Neural crest cell (in vitro differentiated cells): ENCODE data around the gene COMMD3. TPM values are rescaled to one million over a fixed set of nuclear protein-coding genes. Genes with fewer than 3 reads are reported as not detected.
A peak's percentile ranks its signal among the peaks of the same experiment; 100 is the strongest.

Experiments used
- DNase-seq: peaks from one replicate; pipeline ENCODE4 v3.0.0; 2021; ENCODE audit warnings: low read depth, mixed read lengths, low spot score
- H3K27ac Mint-ChIP-seq: one replicate; pipeline ENCODE4 v1.8.0; 2021; ENCODE audit warnings: mild to moderate bottlenecking, mixed read lengths; ENCODE audit not compliant: unreplicated experiment
- H3K27me3 Mint-ChIP-seq: 2 replicates; pipeline ENCODE4 v1.8.0; 2021; ENCODE audit warnings: low read depth, mild to moderate bottlenecking, mixed read lengths
- H3K36me3 Mint-ChIP-seq: 2 replicates; pipeline ENCODE4 v1.8.0; 2021; ENCODE audit warnings: low read depth, mild to moderate bottlenecking, mixed read lengths
- H3K4me1 Mint-ChIP-seq: 2 replicates; pipeline ENCODE4 v1.8.0; 2021; ENCODE audit warnings: mixed read lengths
- H3K4me3 Mint-ChIP-seq: one replicate; pipeline ENCODE4 v1.8.0; 2021; ENCODE audit warnings: mild to moderate bottlenecking, mixed read lengths
- H3K9me3 Mint-ChIP-seq: 2 replicates; pipeline ENCODE4 v1.8.0; 2021; ENCODE audit warnings: mixed read lengths
- total RNA-seq: library from RNA; stranded (reverse); gene quantifications from 2 replicates; pipeline ENCODE4 v1.2.1, GENCODE V29; 2021
- TF ChIP-seq, protein P1 (sequence below): fragments of 200-600 bp; sonication (generic); conservative IDR thresholded peaks from 2 replicates; pipeline ENCODE4 v1.5.0; 2021; ENCODE audit warnings: antibody characterized with exemption, mild to moderate bottlenecking

COMMD3 gene
- total RNA-seq, 1 donor from 2014 or later: 35.1 TPM

DNA sequence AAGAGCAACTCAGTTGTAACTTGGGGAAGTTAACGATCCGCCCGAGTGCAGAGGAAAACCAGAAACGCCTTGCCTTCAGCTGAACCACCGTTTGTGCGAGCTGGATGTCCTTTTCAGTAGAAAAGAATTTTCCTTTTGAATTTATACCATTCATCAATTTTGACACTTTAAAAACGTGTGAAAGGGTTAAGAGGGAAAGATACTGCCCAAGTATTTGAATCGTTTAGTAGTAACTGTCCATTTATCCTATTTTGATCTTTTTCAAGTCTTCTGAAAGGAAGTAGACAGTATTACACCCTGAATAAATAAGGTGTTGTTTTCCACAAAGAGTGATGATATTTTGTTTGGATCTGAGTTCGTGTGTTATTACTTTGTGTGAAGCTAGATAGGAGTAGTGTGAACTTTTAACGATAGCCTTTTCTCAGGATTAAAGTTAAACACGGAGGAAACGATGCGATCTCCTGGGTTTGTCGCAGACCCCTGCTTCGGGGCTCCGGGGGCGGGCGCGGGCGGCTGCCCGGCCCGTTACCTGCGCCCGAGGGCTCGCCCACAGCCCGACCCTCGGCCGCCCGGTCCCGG is 3.9 kb downstream of the COMMD3 start:
- Mint-ChIP-seq H3K27me3 (peaks cover 83% of the 10 kb centered on the region), H3K27ac (peak overlapping the region; percentile 10), H3K9me3 (no peaks in the 10 kb centered on the region), H3K36me3 (peaks cover 9% of the 10 kb centered on the region), H3K4me1 (peaks cover 58% of the 10 kb centered on the region), H3K4me3 (peak overlapping the region; percentile 93)
- no peak for DNase-seq
- TF ChIP-seq, protein P1, sequence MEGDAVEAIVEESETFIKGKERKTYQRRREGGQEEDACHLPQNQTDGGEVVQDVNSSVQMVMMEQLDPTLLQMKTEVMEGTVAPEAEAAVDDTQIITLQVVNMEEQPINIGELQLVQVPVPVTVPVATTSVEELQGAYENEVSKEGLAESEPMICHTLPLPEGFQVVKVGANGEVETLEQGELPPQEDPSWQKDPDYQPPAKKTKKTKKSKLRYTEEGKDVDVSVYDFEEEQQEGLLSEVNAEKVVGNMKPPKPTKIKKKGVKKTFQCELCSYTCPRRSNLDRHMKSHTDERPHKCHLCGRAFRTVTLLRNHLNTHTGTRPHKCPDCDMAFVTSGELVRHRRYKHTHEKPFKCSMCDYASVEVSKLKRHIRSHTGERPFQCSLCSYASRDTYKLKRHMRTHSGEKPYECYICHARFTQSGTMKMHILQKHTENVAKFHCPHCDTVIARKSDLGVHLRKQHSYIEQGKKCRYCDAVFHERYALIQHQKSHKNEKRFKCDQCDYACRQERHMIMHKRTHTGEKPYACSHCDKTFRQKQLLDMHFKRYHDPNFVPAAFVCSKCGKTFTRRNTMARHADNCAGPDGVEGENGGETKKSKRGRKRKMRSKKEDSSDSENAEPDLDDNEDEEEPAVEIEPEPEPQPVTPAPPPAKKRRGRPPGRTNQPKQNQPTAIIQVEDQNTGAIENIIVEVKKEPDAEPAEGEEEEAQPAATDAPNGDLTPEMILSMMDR: no peak

DNA sequence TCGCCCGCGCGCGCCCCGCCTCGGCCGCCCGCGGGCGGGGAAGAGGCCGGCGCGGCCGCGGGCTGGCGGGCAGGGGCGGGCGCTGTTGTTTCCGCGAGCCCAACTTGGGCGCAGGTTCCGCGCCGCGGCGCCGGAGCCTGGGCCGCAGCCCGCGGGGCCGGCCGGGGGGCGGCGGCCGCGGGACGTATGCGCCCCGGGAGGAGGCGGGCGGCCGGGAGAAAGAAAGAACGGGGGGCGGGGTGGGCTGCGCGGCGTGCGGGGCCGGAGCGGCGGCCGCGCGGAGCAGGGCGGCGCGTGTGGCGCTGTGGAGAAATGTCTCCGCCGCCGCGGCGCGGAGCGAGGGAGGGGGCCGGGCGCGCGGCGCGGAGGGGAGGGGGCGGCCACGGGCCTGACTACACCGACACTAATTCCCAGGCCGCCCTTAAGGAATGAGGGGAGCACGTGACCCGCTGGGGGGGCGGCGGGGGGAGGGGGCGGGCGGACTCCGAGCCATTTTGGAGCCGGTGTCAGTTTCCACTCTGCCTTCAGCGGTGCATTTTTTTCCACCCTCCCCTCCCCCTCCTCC is 4.5 kb downstream of the COMMD3 start, which contains the start of gene BMI1:
BMI1 (plus strand) TSS at position 509 of the 565 bp plus-strand sequence. CDS start 5,351 bp downstream, outside the sequence.
- Mint-ChIP-seq H3K4me1 (peaks cover 54% of the 10 kb centered on the region), H3K36me3 (peaks cover 9% of the 10 kb centered on the region), H3K27ac (peak within 1 kb of the TSS; percentile 48), H3K27me3 (peaks cover 78% of the 10 kb centered on the region), H3K9me3 (no peaks in the 10 kb centered on the region), H3K4me3 (peak within 1 kb of the TSS; percentile 96)
- DNase-seq: no peak
- TF ChIP-seq, protein P1: no peak

DNA sequence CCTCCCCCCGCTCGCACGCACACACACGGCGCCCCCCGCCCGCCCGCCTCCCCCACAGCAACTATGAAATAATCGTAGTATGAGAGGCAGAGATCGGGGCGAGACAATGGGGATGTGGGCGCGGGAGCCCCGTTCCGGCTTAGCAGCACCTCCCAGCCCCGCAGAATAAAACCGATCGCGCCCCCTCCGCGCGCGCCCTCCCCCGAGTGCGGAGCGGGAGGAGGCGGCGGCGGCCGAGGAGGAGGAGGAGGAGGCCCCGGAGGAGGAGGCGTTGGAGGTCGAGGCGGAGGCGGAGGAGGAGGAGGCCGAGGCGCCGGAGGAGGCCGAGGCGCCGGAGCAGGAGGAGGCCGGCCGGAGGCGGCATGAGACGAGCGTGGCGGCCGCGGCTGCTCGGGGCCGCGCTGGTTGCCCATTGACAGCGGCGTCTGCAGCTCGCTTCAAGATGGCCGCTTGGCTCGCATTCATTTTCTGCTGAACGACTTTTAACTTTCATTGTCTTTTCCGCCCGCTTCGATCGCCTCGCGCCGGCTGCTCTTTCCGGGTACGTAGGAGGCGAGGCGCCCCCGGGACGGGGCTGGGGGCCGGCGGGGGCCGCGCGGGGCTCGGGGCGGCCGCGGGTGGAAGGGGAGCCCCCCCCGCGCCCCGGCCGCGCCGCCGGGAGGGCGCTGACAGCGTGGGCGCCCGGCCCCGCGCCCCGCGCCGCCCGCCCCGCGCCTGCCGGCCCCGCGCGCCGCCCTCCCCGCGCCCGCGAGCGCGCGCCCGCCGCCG is 5.2 kb downstream of the COMMD3 start:
- peaks cover 9% of the 10 kb centered on the region for H3K36me3 Mint-ChIP-seq
- H3K4me1 Mint-ChIP-seq: peaks cover 58% of the 10 kb centered on the region
- TF ChIP-seq, protein P1: no peak
- H3K9me3 Mint-ChIP-seq: no peaks in the 10 kb centered on the region
- peak overlapping the region; percentile 87 for H3K4me3 Mint-ChIP-seq
- DNase-seq: peak; percentile 66
- H3K27ac Mint-ChIP-seq: peak overlapping the region; percentile 48
- H3K27me3 Mint-ChIP-seq: peaks cover 81% of the 10 kb centered on the region

DNA sequence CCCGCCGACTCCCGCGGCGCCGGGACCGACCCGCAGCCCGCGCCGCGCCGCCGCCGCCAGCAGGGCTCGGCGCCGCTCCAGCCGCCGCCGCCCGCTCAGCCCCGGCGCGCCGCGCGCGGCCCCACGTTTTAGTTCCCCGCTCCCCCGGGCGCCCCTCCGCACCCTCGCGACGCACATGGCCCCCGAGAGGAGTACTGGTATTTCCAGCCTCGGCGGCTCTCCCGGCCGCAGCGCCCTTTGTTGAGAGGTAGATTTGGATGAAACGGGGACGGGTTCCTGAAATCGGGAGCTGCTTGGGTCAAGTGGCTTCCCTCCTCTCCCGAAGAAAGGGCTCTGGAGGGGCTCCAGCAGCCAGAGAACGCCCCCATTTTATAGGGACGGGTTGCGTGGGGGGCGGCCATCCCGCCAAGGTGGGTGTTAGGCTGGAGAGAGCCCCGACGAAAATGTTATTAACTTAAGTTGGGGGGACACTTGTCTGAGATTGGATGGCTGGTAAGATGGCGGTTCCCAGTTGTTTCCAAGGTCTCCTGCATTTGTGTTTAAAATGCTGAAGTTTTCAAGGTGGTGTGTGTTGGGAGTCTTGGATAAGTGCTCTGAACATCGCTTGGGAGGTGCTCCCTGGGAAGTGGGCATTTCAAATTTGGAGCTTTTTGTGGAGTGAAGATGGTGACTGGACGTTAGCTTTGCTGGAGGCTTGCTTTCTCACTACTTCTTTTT is 5.9 kb downstream of the COMMD3 start:
- TF ChIP-seq, protein P1: no peak
- peaks cover 57% of the 10 kb centered on the region for H3K4me1 Mint-ChIP-seq
- H3K27me3 Mint-ChIP-seq: peaks cover 77% of the 10 kb centered on the region
- no peaks in the 10 kb centered on the region for H3K9me3 Mint-ChIP-seq
- H3K27ac Mint-ChIP-seq: peak overlapping the region; percentile 84
- H3K36me3 Mint-ChIP-seq: peaks cover 9% of the 10 kb centered on the region
- H3K4me3 Mint-ChIP-seq: peak overlapping the region; percentile 96
- no peak for DNase-seq

DNA sequence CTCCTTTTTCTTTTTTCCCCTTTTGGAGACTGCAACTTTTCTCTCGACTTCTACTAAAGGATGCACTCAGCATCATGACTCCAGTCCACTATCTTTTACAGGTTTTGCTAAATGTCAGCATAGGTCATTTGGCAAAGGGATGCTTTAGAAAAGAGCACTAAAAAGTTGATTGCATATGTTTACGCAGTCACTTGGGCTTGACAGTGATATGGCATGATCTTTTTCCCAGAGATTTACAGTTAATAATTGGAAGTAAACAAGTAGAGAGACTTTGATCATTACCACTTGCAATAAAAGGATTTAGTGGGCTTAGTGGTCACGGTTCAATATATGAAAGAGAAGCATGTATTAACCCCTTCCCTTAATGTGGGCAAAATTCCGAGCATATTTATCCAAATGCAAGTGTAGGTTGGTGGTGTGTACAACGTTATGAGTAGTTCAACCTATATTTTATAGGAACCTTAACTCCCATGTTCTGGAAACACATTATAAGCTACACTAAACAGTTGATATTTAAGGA is 6.5 kb downstream of the COMMD3 start:
- Mint-ChIP-seq H3K27ac (peak overlapping the region; percentile 84), H3K27me3 (peaks cover 73% of the 10 kb centered on the region), H3K36me3 (peaks cover 11% of the 10 kb centered on the region), H3K4me1 (peaks cover 50% of the 10 kb centered on the region), H3K4me3 (peak overlapping the region; percentile 96), H3K9me3 (no peaks in the 10 kb centered on the region)
- DNase-seq: no peak
- TF ChIP-seq, protein P1: no peak
